HepG2 (cell line): ENCODE measurements around the gene ZC3H18. TPM values are rescaled to one million over a fixed set of nuclear protein-coding genes. Genes with fewer than 3 reads are reported as not detected.

Experiments
- FOXK1 ChIP-seq: sonication (generic); formaldehyde crosslinking; IDR thresholded peaks from 2 replicates; pipeline ENCODE4 v1.4.0; 2020; ENCODE audit warnings: low read depth, missing genetic modification reagents, borderline replicate concordance
- FOXO4 ChIP-seq: sonication (generic); formaldehyde crosslinking; conservative IDR thresholded peaks from 2 replicates; pipeline ENCODE4 v1.8.1; 2023; ENCODE audit warnings: missing genetic modification reagents
- GABPB1 ChIP-seq: IDR thresholded peaks from 2 replicates; pipeline ENCODE4 v1.6.1; 2016; ENCODE audit warnings: mild to moderate bottlenecking, missing genetic modification reagents, moderate library complexity, missing compliant biosample characterization
- HCFC1 ChIP-seq: fragments of 150-350 bp; IDR thresholded peaks from 2 replicates; pipeline ENCODE4 v1.6.1; 2014; ENCODE audit warnings: low read depth, low read length
- HNF1B ChIP-seq: sonication (generic); formaldehyde crosslinking; IDR thresholded peaks from 2 replicates; pipeline ENCODE4 v1.5.1; 2020; ENCODE audit warnings: mild to moderate bottlenecking, moderate library complexity, missing genetic modification reagents
- KDM6A ChIP-seq: IDR thresholded peaks from 2 replicates; pipeline ENCODE4 v1.6.1; 2016; ENCODE audit warnings: low read depth
- KLF9 ChIP-seq: IDR thresholded peaks from 2 replicates; pipeline ENCODE4 v1.6.1; 2016; ENCODE audit warnings: low read depth
- KMT2A ChIP-seq: sonication (generic); formaldehyde crosslinking; IDR thresholded peaks from 2 replicates; pipeline ENCODE4 v1.4.0; 2020; ENCODE audit warnings: missing genetic modification reagents
- MAX ChIP-seq: IDR thresholded peaks from 2 replicates; pipeline ENCODE4 v1.6.1; 2012; ENCODE audit warnings: inconsistent platforms
- NFRKB ChIP-seq: fragments of 450-650 bp; IDR thresholded peaks from 2 replicates; pipeline ENCODE4 v1.6.1; 2017
- PRPF4 ChIP-seq: fragments of 200-400 bp; formaldehyde crosslinking; IDR thresholded peaks from 2 replicates; pipeline ENCODE4 v1.6.1; 2016; ENCODE audit warnings: low read length, low read depth; ENCODE audit not compliant: poor library complexity, severe bottlenecking
- SMC3 ChIP-seq: IDR thresholded peaks from 2 replicates; pipeline ENCODE4 v1.6.1; 2011; ENCODE audit warnings: low read length, improper control_type of control experiment
- SP4 ChIP-seq: sonication (generic); formaldehyde crosslinking; IDR thresholded peaks from 2 replicates; pipeline ENCODE4 v1.8.1; 2023; ENCODE audit warnings: mild to moderate bottlenecking, missing genetic modification reagents
- ZNF101 ChIP-seq: sonication (generic); formaldehyde crosslinking; IDR thresholded peaks from 2 replicates; pipeline ENCODE4 v1.4.0; 2020; ENCODE audit warnings: mild to moderate bottlenecking, low read depth, missing genetic modification reagents, borderline replicate concordance
- ZNF160 ChIP-seq: sonication (generic); formaldehyde crosslinking; IDR thresholded peaks from 2 replicates; pipeline ENCODE4 v1.8.0; 2022; ENCODE audit warnings: mild to moderate bottlenecking, inconsistent platforms, missing genetic modification reagents
- ZNF446 ChIP-seq: sonication (generic); formaldehyde crosslinking; IDR thresholded peaks from 2 replicates; pipeline ENCODE4 v1.5.0; 2020; ENCODE audit warnings: mild to moderate bottlenecking, missing genetic modification reagents
- ZNF562 ChIP-seq: sonication (generic); formaldehyde crosslinking; IDR thresholded peaks from 2 replicates; pipeline ENCODE4 v1.8.0; 2022; ENCODE audit warnings: missing genetic modification reagents, borderline replicate concordance
- ZNF678 ChIP-seq: sonication (generic); formaldehyde crosslinking; IDR thresholded peaks from 2 replicates; pipeline ENCODE4 v1.4.0; 2020; ENCODE audit warnings: mild to moderate bottlenecking, missing genetic modification reagents
- ZNF7 ChIP-seq: IDR thresholded peaks from 2 replicates; pipeline ENCODE4 v1.6.1; 2016; ENCODE audit warnings: missing biosample characterization, missing genetic modification reagents
- ZNF839 ChIP-seq: sonication (generic); formaldehyde crosslinking; IDR thresholded peaks from 2 replicates; pipeline ENCODE4 v1.4.0; 2020; ENCODE audit warnings: missing genetic modification reagents, mild to moderate bottlenecking, borderline replicate concordance
- ZSCAN21 ChIP-seq: sonication (generic); formaldehyde crosslinking; IDR thresholded peaks from 2 replicates; pipeline ENCODE4 v1.8.0; 2022; ENCODE audit warnings: mild to moderate bottlenecking, missing genetic modification reagents, moderate library complexity, borderline replicate concordance
- polyA plus RNA-seq, 8 experiments: library from polyadenylated mRNA; depleted of rRNA in 3 of 8; stranded (reverse) in 7 of 8; unstranded in 1 of 8; fragments of >200 nt; fragmentation: Illumina TruSeq in 4 of 8; extraction: Trizol in 4 of 8; gene quantifications; 2 replicates each; pipeline versions ENCODE4 v1.2.1 to v1.2.3, GENCODE V29; 2011 to 2016; ENCODE audit warnings: low read depth in 4 of 8, missing spikeins in 1 of 8, mixed read lengths in 1 of 8; ENCODE audit not compliant: insufficient read depth in 1 of 8
- total RNA-seq, 5 experiments: library from RNA; depleted of rRNA; stranded (reverse); fragments of >200 nt; fragmentation: Illumina TruSeq; extraction: Trizol; gene quantifications; 2 replicates each; pipeline ENCODE4 v1.2.3, GENCODE V29; 2016; ENCODE audit warnings: low read depth in 1 of 5
- TF ChIP-seq, protein P1 (sequence below): sonication (generic); formaldehyde crosslinking; IDR thresholded peaks from 2 replicates; pipeline ENCODE4 v1.5.0; 2020; ENCODE audit warnings: mild to moderate bottlenecking, missing genetic modification reagents, borderline replicate concordance
- TF ChIP-seq, protein P2 (sequence below): IDR thresholded peaks from 2 replicates; pipeline ENCODE4 v1.6.1; 2016; ENCODE audit warnings: low read depth, control low read depth

ZC3H18 gene
- total and polyA plus RNA-seq, 2 of the 13 experiments (the other 11 are each of a cell fraction or from before 2014, with no cell fraction given): 11.2 to 27.4 TPM

DNA sequence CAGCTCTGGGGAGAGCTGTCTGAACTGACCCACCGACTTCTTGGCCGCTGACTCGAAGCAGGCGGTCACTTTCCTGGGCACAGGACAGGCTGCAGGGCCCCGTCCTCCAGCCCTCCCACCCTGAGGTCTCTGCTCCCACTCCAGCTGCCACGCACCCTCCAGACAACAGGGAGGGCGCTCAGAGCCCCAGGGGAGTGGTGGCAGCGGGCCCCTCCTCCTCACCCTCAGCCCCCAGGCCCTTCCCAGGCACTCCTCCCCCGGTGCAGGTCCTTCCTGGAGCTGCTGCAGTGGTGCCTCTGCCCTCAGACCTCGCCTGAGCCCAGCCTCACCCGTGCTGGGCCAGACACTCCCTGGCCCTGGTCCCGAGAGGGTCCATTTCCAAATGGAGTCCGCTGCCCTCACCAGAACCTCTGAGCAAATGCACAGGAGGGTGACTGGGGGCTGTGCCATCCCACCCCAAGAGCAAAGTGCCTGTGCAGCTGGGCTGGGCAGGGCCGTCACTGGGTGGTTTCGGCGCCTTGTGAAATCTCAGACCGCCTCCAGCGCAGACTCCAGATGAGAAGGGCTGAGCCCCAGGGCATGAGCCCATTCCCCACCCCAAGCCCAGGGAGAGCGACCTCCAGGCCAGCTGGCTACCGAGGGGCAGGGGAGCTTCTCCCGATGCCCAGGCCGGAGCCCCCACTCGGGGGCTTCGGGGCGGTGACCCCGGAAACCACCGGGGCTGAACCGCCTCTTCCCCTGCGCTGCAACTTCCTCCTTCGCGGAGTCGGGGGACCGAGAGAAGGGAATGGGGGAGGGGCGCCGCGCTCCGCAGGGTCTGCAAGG lies 79.9 kb downstream of the ZC3H18 start (continued):
- 0 out of 2 replicates have a peak, but pooled peaks have one; percentile 32 for TF ChIP-seq ZNF160 (CRISPR knock-in tag)
- no peak for TF ChIP-seq ZNF678 (CRISPR knock-in tag)
- TF ChIP-seq HNF1B (CRISPR knock-in tag): peak; percentile 72
- TF ChIP-seq ZNF101 (CRISPR knock-in tag): 0 out of 2 replicates have a peak, but pooled peaks have one; percentile 40
- no peak for TF ChIP-seq ZNF562 (CRISPR knock-in tag)
- TF ChIP-seq, protein P1, sequence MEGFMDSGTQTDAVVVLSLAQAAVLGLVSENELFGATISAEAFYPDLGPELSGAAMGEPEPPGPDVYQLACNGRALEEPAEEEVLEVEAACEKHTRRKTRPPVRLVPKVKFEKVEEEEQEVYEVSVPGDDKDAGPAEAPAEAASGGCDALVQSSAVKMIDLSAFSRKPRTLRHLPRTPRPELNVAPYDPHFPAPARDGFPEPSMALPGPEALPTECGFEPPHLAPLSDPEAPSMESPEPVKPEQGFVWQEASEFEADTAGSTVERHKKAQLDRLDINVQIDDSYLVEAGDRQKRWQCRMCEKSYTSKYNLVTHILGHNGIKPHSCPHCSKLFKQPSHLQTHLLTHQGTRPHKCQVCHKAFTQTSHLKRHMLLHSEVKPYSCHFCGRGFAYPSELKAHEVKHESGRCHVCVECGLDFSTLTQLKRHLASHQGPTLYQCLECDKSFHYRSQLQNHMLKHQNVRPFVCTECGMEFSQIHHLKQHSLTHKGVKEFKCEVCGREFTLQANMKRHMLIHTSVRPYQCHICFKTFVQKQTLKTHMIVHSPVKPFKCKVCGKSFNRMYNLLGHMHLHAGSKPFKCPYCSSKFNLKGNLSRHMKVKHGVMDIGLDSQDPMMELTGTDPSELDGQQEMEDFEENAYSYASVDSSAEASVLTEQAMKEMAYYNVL (CRISPR knock-in tag): peak; percentile 6; the same call in 1 of the 2 replicates
- TF ChIP-seq ZNF446 (CRISPR knock-in tag): peak; percentile 85
- TF ChIP-seq ZNF7 (CRISPR knock-in tag): no peak
- no peak for TF ChIP-seq NFRKB
- peak; percentile 33; the same call in 1 of the 2 replicates for TF ChIP-seq GABPB1 (CRISPR knock-in tag)
- TF ChIP-seq HCFC1: no peak
- TF ChIP-seq, protein P2, sequence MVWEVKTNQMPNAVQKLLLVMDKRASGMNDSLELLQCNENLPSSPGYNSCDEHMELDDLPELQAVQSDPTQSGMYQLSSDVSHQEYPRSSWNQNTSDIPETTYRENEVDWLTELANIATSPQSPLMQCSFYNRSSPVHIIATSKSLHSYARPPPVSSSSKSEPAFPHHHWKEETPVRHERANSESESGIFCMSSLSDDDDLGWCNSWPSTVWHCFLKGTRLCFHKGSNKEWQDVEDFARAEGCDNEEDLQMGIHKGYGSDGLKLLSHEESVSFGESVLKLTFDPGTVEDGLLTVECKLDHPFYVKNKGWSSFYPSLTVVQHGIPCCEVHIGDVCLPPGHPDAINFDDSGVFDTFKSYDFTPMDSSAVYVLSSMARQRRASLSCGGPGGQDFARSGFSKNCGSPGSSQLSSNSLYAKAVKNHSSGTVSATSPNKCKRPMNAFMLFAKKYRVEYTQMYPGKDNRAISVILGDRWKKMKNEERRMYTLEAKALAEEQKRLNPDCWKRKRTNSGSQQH (CRISPR knock-in tag): peak; percentile 40; the same call in 1 of the 2 replicates
- TF ChIP-seq KMT2A (CRISPR knock-in tag): 0 out of 2 replicates have a peak, but pooled peaks have one; percentile 5
- TF ChIP-seq SMC3: no peak
- TF ChIP-seq FOXO4 (CRISPR knock-in tag): peak; percentile 92
- TF ChIP-seq KLF9: 0 out of 2 replicates have a peak, but pooled peaks have one; percentile 29
- 0 out of 2 replicates have a peak, but pooled peaks have one; percentile 7 for TF ChIP-seq ZSCAN21 (CRISPR knock-in tag)
- TF ChIP-seq SP4: peak; percentile 60; the same call in 1 of the 2 replicates
- no peak for TF ChIP-seq PRPF4
- TF ChIP-seq MAX: no peak; the same call in 1 of the 2 replicates
- TF ChIP-seq FOXK1 (CRISPR knock-in tag): no peak; the same call in 1 of the 2 replicates
- 0 out of 2 replicates have a peak, but pooled peaks have one; percentile 8 for TF ChIP-seq KDM6A (CRISPR knock-in tag)
- TF ChIP-seq ZNF839: no peak
